ENCODE measurements around the gene ASTN1. TPM values are rescaled to one million over a fixed set of nuclear protein-coding genes. Genes with fewer than 3 reads are reported as not detected.

Gene ASTN1
- total RNA-seq, 1 experiment from 2014 or later: not detected

DNA sequence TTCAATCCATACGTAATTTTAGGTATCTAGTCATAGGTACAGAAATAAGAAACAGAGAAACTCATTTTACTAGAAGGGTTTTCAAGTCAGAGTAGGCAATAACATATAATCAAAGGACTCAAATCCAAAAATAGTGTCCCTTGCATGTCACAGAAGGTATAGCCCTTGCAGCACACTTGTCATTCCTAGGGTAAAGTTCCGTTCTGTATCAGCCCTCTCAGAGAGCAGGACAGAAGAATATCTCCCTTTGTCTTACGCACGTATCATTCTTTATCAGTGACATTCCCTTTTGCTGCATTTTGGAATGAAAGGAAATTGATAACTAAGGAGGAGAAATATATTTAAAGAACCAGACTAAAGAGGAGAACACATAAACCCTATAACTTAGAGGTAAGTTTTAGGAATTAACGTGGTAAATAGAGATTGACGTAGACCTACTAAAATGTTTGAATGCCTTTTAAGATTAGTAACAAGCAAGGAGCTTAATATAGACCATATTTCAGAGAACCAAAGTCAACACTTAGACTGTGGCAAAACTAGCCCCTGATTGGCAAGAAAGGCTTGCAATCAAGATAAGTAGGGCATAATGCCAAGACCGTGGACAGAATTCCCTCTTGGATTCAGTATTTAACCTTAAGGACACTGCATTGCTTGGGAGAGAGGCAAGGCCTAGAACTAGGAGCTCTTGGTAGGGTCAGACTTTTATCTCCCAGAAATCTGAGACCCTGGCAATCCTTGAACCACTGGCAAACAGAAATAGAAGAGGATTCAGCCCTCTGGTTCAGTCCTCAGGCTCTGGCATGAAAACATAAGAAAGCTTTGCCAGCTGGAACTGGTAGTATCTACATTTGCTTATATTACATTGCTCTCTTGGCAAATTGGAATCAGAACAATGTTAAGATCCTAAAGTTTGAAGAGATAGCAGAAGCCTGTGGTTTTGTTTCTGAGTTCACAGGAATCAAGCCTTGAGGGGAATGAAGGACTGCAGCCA lies 232.1 kb downstream of the ASTN1 start:
- no peaks in the 10 kb centered on the region for H3K9me3 ChIP-seq (ENCODE audit: insufficient read depth, low read depth)
- no peak overlapping the region for H3K27ac ChIP-seq
- no peak overlapping the region for H3K4me3 ChIP-seq
- ChIA-PET CTCF (no interaction called here), POLR2A (ENCODE audit: unreplicated experiment) (no interaction called here)
- no TSS peak for BruUV-seq (replicated peaks)
- H2AFZ ChIP-seq: no peak overlapping the region
- intact Hi-C loops (cut with micrococcal nuclease; ENCODE audit: unreplicated experiment): no loop called here
- no peaks in the 10 kb centered on the region for H3K36me3 ChIP-seq (ENCODE audit: low read depth)
- H3K79me2 ChIP-seq (ENCODE audit: low read depth): no peaks in the 10 kb centered on the region
- no peak for TF ChIP-seq EZH2 (IDR thresholded peaks at IDR 0.05; ENCODE audit: low read depth)
- TF ChIP-seq, protein P1, sequence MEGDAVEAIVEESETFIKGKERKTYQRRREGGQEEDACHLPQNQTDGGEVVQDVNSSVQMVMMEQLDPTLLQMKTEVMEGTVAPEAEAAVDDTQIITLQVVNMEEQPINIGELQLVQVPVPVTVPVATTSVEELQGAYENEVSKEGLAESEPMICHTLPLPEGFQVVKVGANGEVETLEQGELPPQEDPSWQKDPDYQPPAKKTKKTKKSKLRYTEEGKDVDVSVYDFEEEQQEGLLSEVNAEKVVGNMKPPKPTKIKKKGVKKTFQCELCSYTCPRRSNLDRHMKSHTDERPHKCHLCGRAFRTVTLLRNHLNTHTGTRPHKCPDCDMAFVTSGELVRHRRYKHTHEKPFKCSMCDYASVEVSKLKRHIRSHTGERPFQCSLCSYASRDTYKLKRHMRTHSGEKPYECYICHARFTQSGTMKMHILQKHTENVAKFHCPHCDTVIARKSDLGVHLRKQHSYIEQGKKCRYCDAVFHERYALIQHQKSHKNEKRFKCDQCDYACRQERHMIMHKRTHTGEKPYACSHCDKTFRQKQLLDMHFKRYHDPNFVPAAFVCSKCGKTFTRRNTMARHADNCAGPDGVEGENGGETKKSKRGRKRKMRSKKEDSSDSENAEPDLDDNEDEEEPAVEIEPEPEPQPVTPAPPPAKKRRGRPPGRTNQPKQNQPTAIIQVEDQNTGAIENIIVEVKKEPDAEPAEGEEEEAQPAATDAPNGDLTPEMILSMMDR (conservative IDR thresholded peaks at IDR 0.05): no peak
- H3K4me2 ChIP-seq: no peak overlapping the region
- peaks cover 31% of the 10 kb centered on the region for H3K27me3 ChIP-seq (ENCODE audit: insufficient read depth, low read depth)
- no peaks in the 10 kb centered on the region for H3F3A ChIP-seq (ENCODE audit: insufficient read depth, low read depth)
- no peaks in the 10 kb centered on the region for H3K4me1 ChIP-seq (replicated peaks; ENCODE audit: insufficient read depth)
- no peak for DNase-seq
- no peaks in the 10 kb centered on the region for H4K20me1 ChIP-seq (ENCODE audit: insufficient read depth)
- H3K9me2 ChIP-seq (ENCODE audit: insufficient read depth): no peaks in the 10 kb centered on the region

- no peak overlapping the region for H2AFZ ChIP-seq
- H3F3A ChIP-seq (ENCODE audit: insufficient read depth, low read depth): no peaks in the 10 kb centered on the region
- no peaks in the 10 kb centered on the region for H3K9me2 ChIP-seq (ENCODE audit: insufficient read depth)
- intact Hi-C loops (cut with micrococcal nuclease; ENCODE audit: unreplicated experiment): no loop called here
- H4K20me1 ChIP-seq (ENCODE audit: insufficient read depth): no peaks in the 10 kb centered on the region
- no peak overlapping the region for H3K27ac ChIP-seq
- no TSS peak for BruUV-seq (replicated peaks)
- no peaks in the 10 kb centered on the region for H3K36me3 ChIP-seq (ENCODE audit: low read depth)
- POLR2A ChIA-PET (ENCODE audit: unreplicated experiment): no interaction called here
- H3K9me3 ChIP-seq (ENCODE audit: insufficient read depth, low read depth): no peaks in the 10 kb centered on the region
- H3K4me2 ChIP-seq: no peak overlapping the region
- no peaks in the 10 kb centered on the region for H3K4me1 ChIP-seq (replicated peaks; ENCODE audit: insufficient read depth)
- peaks cover 38% of the 10 kb centered on the region for H3K27me3 ChIP-seq (ENCODE audit: insufficient read depth, low read depth)
- no peak for DNase-seq
- no peaks in the 10 kb centered on the region for H3K79me2 ChIP-seq (ENCODE audit: low read depth)
- H3K4me3 ChIP-seq: no peak overlapping the region
- CTCF ChIA-PET: no interaction called here
- no peak for TF ChIP-seq EZH2 (IDR thresholded peaks at IDR 0.05; ENCODE audit: low read depth)
- TF ChIP-seq, protein P1 (conservative IDR thresholded peaks at IDR 0.05): no peak
Observed at GRCh38 chr1:176931526-176931925, 233.0 kb downstream of the ASTN1 start.

- Histone ChIP-seq H3K27ac (no peak overlapping the region), H3K36me3 (ENCODE audit: low read depth) (no peaks in the 10 kb centered on the region), H4K20me1 (ENCODE audit: insufficient read depth) (no peaks in the 10 kb centered on the region), H3K27me3 (ENCODE audit: insufficient read depth, low read depth) (peaks cover 34% of the 10 kb centered on the region), H3K4me2 (no peak overlapping the region), H3K4me1 (replicated peaks; ENCODE audit: insufficient read depth) (no peaks in the 10 kb centered on the region), H3K9me2 (ENCODE audit: insufficient read depth) (no peaks in the 10 kb centered on the region), H3F3A (ENCODE audit: insufficient read depth, low read depth) (no peaks in the 10 kb centered on the region), H3K9me3 (ENCODE audit: insufficient read depth, low read depth) (no peaks in the 10 kb centered on the region), H2AFZ (no peak overlapping the region), H3K4me3 (no peak overlapping the region), H3K79me2 (ENCODE audit: low read depth) (no peaks in the 10 kb centered on the region)
- intact Hi-C loops (cut with micrococcal nuclease; ENCODE audit: unreplicated experiment): no loop called here
- DNase-seq: no peak
- TF ChIP-seq, protein P1 (conservative IDR thresholded peaks at IDR 0.05): no peak
- TF ChIP-seq EZH2 (IDR thresholded peaks at IDR 0.05; ENCODE audit: low read depth): no peak
- no TSS peak for BruUV-seq (replicated peaks)
- ChIA-PET POLR2A (ENCODE audit: unreplicated experiment) (no interaction called here), CTCF (no interaction called here)
Observed at GRCh38 chr1:176926330-176927086, 238.0 kb downstream of the ASTN1 start.
